Liver (tissue), 3 donors: ENCODE results near the gene C19orf81.

ENCODE experiments used
- ATF3 ChIP-seq: IDR thresholded peaks from 2 replicates; pipeline ENCODE4 v1.6.1; 2016; ENCODE audit warnings: antibody characterized with exemption
- FOXA1 ChIP-seq: IDR thresholded peaks from 2 replicates; pipeline ENCODE4 v1.6.1; 2016; ENCODE audit warnings: antibody characterized with exemption
- FOXA2 ChIP-seq: IDR thresholded peaks from 2 replicates; pipeline ENCODE4 v1.6.1; 2016; ENCODE audit warnings: antibody characterized with exemption
- GABPA ChIP-seq, 2 donors: IDR thresholded peaks in 1 of 2; conservative IDR thresholded peaks in 1 of 2; 2 replicates each; pipeline ENCODE4 v1.6.1; 2016; ENCODE audit warnings: antibody characterized with exemption in 2 of 2, mild to moderate bottlenecking in 1 of 2, moderate library complexity in 1 of 2
- JUND ChIP-seq, 2 donors: IDR thresholded peaks; 2 replicates each; pipeline ENCODE4 v1.6.1; 2016; ENCODE audit warnings: antibody characterized with exemption in 2 of 2
- NR2F2 ChIP-seq: IDR thresholded peaks from 2 replicates; pipeline ENCODE4 v1.6.1; 2016; ENCODE audit warnings: antibody characterized with exemption
- REST ChIP-seq: IDR thresholded peaks from 2 replicates; pipeline ENCODE4 v1.6.1; 2016; ENCODE audit warnings: antibody characterized with exemption, mild to moderate bottlenecking
- TAF1 ChIP-seq: conservative IDR thresholded peaks from 2 replicates; pipeline ENCODE4 v1.6.1; 2016; ENCODE audit warnings: antibody characterized with exemption, mild to moderate bottlenecking
- YY1 ChIP-seq: IDR thresholded peaks from 2 replicates; pipeline ENCODE4 v1.6.1; 2016; ENCODE audit warnings: antibody characterized with exemption, mild to moderate bottlenecking
- ZBTB33 ChIP-seq: IDR thresholded peaks from 2 replicates; pipeline ENCODE4 v1.6.1; 2016; ENCODE audit warnings: antibody characterized with exemption
- TF ChIP-seq, protein P1 (sequence below): fragments of 150-350 bp; IDR thresholded peaks from 2 replicates; pipeline ENCODE4 v1.5.1; 2017; ENCODE audit warnings: improper control_type of control experiment, low read depth, low read length; ENCODE audit not compliant: missing input control
- TF ChIP-seq, protein P2 (sequence below): IDR thresholded peaks from 2 replicates; pipeline ENCODE4 v1.6.1; 2016; ENCODE audit warnings: antibody characterized with exemption
- donor health status: healthy.
- donor health status: healthy.

DNA sequence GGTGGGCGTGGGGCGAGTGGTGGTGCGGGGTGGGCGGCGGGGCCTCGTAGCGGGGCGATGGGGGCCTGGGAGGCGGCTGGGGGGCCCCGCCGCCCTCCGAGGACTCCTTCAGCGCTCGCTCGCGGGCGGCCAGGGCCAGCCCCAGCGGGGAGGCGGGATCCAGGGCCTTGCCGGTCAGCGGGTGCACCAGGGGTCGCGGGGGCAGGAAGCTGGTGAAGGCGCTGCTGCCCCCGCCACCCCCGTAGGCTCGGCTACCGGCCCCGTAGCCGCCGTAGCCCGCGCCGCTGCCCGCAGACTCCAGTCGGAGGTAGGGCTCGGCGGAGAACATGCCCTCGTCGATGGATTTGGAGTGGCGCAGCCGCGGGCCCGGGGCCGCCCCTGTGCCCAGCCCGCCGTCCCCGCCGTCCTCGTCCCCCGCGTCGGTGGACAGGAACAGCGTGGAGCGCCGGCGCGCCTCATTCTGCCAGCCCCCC lies 18.6 kb downstream of the C19orf81 start:
- TF ChIP-seq ZBTB33, result no peak
- TF ChIP-seq, protein P1, sequence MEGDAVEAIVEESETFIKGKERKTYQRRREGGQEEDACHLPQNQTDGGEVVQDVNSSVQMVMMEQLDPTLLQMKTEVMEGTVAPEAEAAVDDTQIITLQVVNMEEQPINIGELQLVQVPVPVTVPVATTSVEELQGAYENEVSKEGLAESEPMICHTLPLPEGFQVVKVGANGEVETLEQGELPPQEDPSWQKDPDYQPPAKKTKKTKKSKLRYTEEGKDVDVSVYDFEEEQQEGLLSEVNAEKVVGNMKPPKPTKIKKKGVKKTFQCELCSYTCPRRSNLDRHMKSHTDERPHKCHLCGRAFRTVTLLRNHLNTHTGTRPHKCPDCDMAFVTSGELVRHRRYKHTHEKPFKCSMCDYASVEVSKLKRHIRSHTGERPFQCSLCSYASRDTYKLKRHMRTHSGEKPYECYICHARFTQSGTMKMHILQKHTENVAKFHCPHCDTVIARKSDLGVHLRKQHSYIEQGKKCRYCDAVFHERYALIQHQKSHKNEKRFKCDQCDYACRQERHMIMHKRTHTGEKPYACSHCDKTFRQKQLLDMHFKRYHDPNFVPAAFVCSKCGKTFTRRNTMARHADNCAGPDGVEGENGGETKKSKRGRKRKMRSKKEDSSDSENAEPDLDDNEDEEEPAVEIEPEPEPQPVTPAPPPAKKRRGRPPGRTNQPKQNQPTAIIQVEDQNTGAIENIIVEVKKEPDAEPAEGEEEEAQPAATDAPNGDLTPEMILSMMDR, result no peak
- no peak for TF ChIP-seq FOXA1
- TF ChIP-seq YY1, result no peak
- no peak for TF ChIP-seq TAF1
- TF ChIP-seq GABPA (IDR thresholded peaks at IDR 0.05 in 1 of 2, conservative IDR thresholded peaks at IDR 0.05 in 1 of 2), result no peak
- no peak for TF ChIP-seq JUND (IDR thresholded peaks at IDR 0.05)
- no peak for TF ChIP-seq REST
- TF ChIP-seq, protein P2, sequence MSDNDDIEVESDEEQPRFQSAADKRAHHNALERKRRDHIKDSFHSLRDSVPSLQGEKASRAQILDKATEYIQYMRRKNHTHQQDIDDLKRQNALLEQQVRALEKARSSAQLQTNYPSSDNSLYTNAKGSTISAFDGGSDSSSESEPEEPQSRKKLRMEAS, result no peak
- TF ChIP-seq ATF3, result no peak
- TF ChIP-seq FOXA2, result no peak
- no peak for TF ChIP-seq NR2F2
